ENCODE measurements around the gene ATP10A. TPM values are rescaled to one million over a fixed set of nuclear protein-coding genes. Genes with fewer than 3 reads are reported as not detected.
"Not testable (repeated sequence)": the region's sequence is repeated elsewhere in the genome, so short reads cannot be mapped to it uniquely, and the experiment has no call there.

The ATP10A gene
- total RNA-seq, 2 donors from 2014 or later: 2.4 to 5.1 TPM

- ATAC-seq (no peak), DNase-seq (no peak)
- intact Hi-C loops (cut with DNase I): no loop called here
Measured at GRCh38 chr15:25887870-25888269, 24.7 kb upstream of the ATP10A start.

- DNase-seq (peak; percentile 73), ATAC-seq (peak; percentile 81 to 85)
- intact Hi-C loops (cut with DNase I): no loop called here
Measured at GRCh38 chr15:25886498-25887140, 23.5 kb upstream of the ATP10A start.

GRCh38 chr15:25884370-25884769 lies 21.2 kb upstream of the ATP10A start:
- intact Hi-C loops (cut with DNase I): no loop called here
- DNase-seq (no peak), ATAC-seq (no peak)

- ATAC-seq: no peak
- DNase-seq: no peak
- intact Hi-C loops (cut with DNase I): no loop called here
Measured at GRCh38 chr15:25883463-25884259, 20.5 kb upstream of the ATP10A start.

GRCh38 chr15:25882466-25882865 lies 19.3 kb upstream of the ATP10A start:
- DNase-seq (no peak), ATAC-seq (no peak)
- intact Hi-C loops (cut with DNase I): no loop called here

- intact Hi-C loops (cut with DNase I); DNase-seq; ATAC-seq: not testable (repeated sequence)
Measured at GRCh38 chr15:25880877-25881276, 17.8 kb upstream of the ATP10A start.

- DNase-seq (no peak), ATAC-seq (no peak)
- intact Hi-C loops (cut with DNase I): no loop called here
Measured at GRCh38 chr15:25880411-25880810, 17.3 kb upstream of the ATP10A start.

- ATAC-seq (no peak), DNase-seq (no peak)
- intact Hi-C loops (cut with DNase I): no loop called here
Measured at GRCh38 chr15:25879438-25879837, 16.3 kb upstream of the ATP10A start.

GRCh38 chr15:25877681-25878080 lies 14.6 kb upstream of the ATP10A start:
- intact Hi-C loops (cut with DNase I): no loop called here
- DNase-seq: no peak
- ATAC-seq: peak in 1 of 2 donors; percentile 68

GRCh38 chr15:25876231-25877140 lies 13.4 kb upstream of the ATP10A start:
- ATAC-seq: peak; percentile 44 to 63
- no peak for DNase-seq
- intact Hi-C loops (cut with DNase I): no loop called here

- no peak for DNase-seq
- no peak for ATAC-seq
- intact Hi-C loops (cut with DNase I): no loop called here
Measured at GRCh38 chr15:25875566-25875965, 12.4 kb upstream of the ATP10A start.

- intact Hi-C loops (cut with DNase I): no loop called here
- no peak for DNase-seq
- no peak for ATAC-seq
Measured at GRCh38 chr15:25874379-25874778, 11.3 kb upstream of the ATP10A start.

GRCh38 chr15:25871403-25871802 lies 8.3 kb upstream of the ATP10A start:
- DNase-seq: no peak
- intact Hi-C loops (cut with DNase I): no loop called here

GRCh38 chr15:25870938-25871337 lies 7.8 kb upstream of the ATP10A start:
- intact Hi-C loops (cut with DNase I): no loop called here
- no peak for ATAC-seq
- DNase-seq: no peak

More at GRCh38 chr15:25871403-25871802, 8.3 kb upstream of the ATP10A start:
- ATAC-seq: no peak

- DNase-seq (no peak), ATAC-seq (no peak)
- intact Hi-C loops (cut with DNase I): no loop called here
Measured at GRCh38 chr15:25869701-25870100, 6.6 kb upstream of the ATP10A start.

- no peak for DNase-seq
- intact Hi-C loops (cut with DNase I): no loop called here
- no peak for ATAC-seq
Measured at GRCh38 chr15:25866874-25867273, 3.7 kb upstream of the ATP10A start.

- DNase-seq (no peak), ATAC-seq (no peak)
- intact Hi-C loops (cut with DNase I): no loop called here
Measured at GRCh38 chr15:25866251-25866650, 3.1 kb upstream of the ATP10A start.

GRCh38 chr15:25864966-25865365 lies 1.8 kb upstream of the ATP10A start:
- no peak for ATAC-seq
- intact Hi-C loops (cut with DNase I): no loop called here
- DNase-seq: no peak

- no peak for ATAC-seq
- DNase-seq: no peak
- intact Hi-C loops (cut with DNase I): no loop called here
Measured at GRCh38 chr15:25863968-25864580, 947 bp upstream of the ATP10A start.
